Smooth muscle cell (in vitro differentiated cells): ENCODE data around the gene POLR2I. TPM values are rescaled to one million over a fixed set of nuclear protein-coding genes. Genes with fewer than 3 reads are reported as not detected.

Experiments
- DNase-seq: peaks from one replicate; lab custom pipeline; 2025; ENCODE audit not compliant: unreplicated experiment; lab: John Stamatoyannopoulos, UW
- H2AFZ ChIP-seq: fragments of 200-600 bp; sonication (generic); 2 replicates; pipeline ENCODE4 v1.6.0; 2016; ENCODE audit warnings: antibody characterized with exemption, low read depth, mild to moderate bottlenecking
- H3F3A ChIP-seq: fragments of 200-600 bp; sonication (generic); 2 replicates; pipeline ENCODE4 v1.6.0; 2017; ENCODE audit warnings: antibody characterized with exemption, low read depth
- H3K27ac ChIP-seq: fragments of 200-600 bp; sonication (generic); 2 replicates; pipeline ENCODE4 v1.5.1; 2016; ENCODE audit warnings: low read depth, mild to moderate bottlenecking
- H3K27me3 ChIP-seq: fragments of 200-600 bp; sonication (generic); 2 replicates; pipeline ENCODE4 v1.6.1; 2016; ENCODE audit warnings: low read depth, mild to moderate bottlenecking
- H3K36me3 ChIP-seq: fragments of 200-600 bp; sonication (generic); 2 replicates; pipeline ENCODE4 v1.5.1; 2016; ENCODE audit warnings: low read depth
- H3K4me1 ChIP-seq: fragments of 200-600 bp; sonication (generic); 2 replicates; pipeline ENCODE4 v1.5.1; 2016; ENCODE audit warnings: low read depth
- H3K4me2 ChIP-seq: fragments of 200-600 bp; sonication (generic); 2 replicates; pipeline ENCODE4 v1.6.0; 2016; ENCODE audit warnings: mild to moderate bottlenecking
- H3K4me3 ChIP-seq: fragments of 200-600 bp; sonication (generic); 2 replicates; pipeline ENCODE4 v1.5.1; 2016; ENCODE audit warnings: mild to moderate bottlenecking
- H3K79me2 ChIP-seq: fragments of 200-600 bp; sonication (generic); 2 replicates; pipeline ENCODE4 v1.6.0; 2016; ENCODE audit warnings: low read depth, mild to moderate bottlenecking
- H3K9ac ChIP-seq: fragments of 200-600 bp; sonication (generic); 2 replicates; pipeline ENCODE4 v1.6.0; 2016; ENCODE audit warnings: low read depth
- H3K9me3 ChIP-seq: fragments of 200-600 bp; sonication (generic); replicated peaks from 2 replicates; pipeline ENCODE4 v1.5.1; 2016; ENCODE audit warnings: low read depth
- H4K20me1 ChIP-seq: fragments of 200-600 bp; sonication (generic); 2 replicates; pipeline ENCODE4 v1.6.0; 2016; ENCODE audit warnings: low read depth
- WGBS: methylation state at CpG from one replicate; pipeline ENCODE4 v1.1.7; 2016; ENCODE audit warnings: low lambda C conversion rate; 5-methylcytosine and 5-hydroxymethylcytosine counted together
- polyA plus RNA-seq: library from polyadenylated mRNA; unstranded; fragments of >200 nt; fragmentation: Nextera tagmentation; extraction: Ambion mirVana; gene quantifications from 2 replicates; pipeline ENCODE4 v1.2.1, GENCODE V29; 2016
- total RNA-seq: library from RNA; depleted of rRNA; stranded (reverse); fragments of >200 nt; gene quantifications from 2 replicates; pipeline ENCODE4 v1.2.3, GENCODE V29; 2014
- TF ChIP-seq, protein P1 (sequence below): fragments of 200-600 bp; sonication (generic); IDR thresholded peaks from 2 replicates; pipeline ENCODE4 v1.5.1; 2017; ENCODE audit warnings: borderline replicate concordance, mild to moderate bottlenecking, antibody characterized with exemption; ENCODE audit not compliant: insufficient read depth, poor library complexity, severe bottlenecking

The POLR2I gene
- total and polyA plus RNA-seq, 2 experiments from 2014 or later, result 102 to 132 TPM

DNA sequence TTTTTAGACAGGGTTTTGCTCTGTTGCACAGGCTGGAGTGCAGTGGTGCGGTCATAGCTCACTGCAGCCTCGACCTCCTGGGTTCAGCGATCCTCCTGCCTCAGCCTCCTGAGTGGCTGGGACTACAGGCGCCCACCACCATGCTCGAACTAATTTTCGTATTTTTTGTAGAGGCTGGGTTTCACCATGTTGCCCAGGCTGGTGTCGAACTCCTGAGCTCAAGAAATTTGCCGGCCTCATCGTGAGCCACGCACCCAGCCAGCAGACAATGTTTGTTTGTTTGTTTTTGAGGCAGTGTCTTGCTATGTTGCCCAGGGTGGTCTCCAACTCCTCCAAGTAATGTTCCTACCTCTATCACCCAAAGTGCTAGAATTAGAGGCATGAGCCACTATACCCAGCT lies 38.5 kb upstream of the POLR2I start:
- no peaks in the 10 kb centered on the region for H3K79me2 ChIP-seq
- no peak overlapping the region for H2AFZ ChIP-seq
- H3K4me3 ChIP-seq, result no peak overlapping the region
- no peaks in the 10 kb centered on the region for H3K27me3 ChIP-seq
- no peak overlapping the region for H3K27ac ChIP-seq
- H3K9ac ChIP-seq, result no peak overlapping the region
- H3K9me3 ChIP-seq, result no peaks in the 10 kb centered on the region
- H3K4me1 ChIP-seq, result no peaks in the 10 kb centered on the region
- H3K4me2 ChIP-seq, result no peak overlapping the region
- no peak for DNase-seq
- H4K20me1 ChIP-seq, result peaks cover 35% of the 10 kb centered on the region
- no peaks in the 10 kb centered on the region for H3F3A ChIP-seq
- peaks cover under 1% of the 10 kb centered on the region for H3K36me3 ChIP-seq
- WGBS, result 97% methylated on average over 7 of the region's 10 CpGs
- TF ChIP-seq, protein P1, sequence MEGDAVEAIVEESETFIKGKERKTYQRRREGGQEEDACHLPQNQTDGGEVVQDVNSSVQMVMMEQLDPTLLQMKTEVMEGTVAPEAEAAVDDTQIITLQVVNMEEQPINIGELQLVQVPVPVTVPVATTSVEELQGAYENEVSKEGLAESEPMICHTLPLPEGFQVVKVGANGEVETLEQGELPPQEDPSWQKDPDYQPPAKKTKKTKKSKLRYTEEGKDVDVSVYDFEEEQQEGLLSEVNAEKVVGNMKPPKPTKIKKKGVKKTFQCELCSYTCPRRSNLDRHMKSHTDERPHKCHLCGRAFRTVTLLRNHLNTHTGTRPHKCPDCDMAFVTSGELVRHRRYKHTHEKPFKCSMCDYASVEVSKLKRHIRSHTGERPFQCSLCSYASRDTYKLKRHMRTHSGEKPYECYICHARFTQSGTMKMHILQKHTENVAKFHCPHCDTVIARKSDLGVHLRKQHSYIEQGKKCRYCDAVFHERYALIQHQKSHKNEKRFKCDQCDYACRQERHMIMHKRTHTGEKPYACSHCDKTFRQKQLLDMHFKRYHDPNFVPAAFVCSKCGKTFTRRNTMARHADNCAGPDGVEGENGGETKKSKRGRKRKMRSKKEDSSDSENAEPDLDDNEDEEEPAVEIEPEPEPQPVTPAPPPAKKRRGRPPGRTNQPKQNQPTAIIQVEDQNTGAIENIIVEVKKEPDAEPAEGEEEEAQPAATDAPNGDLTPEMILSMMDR, result no peak

DNA sequence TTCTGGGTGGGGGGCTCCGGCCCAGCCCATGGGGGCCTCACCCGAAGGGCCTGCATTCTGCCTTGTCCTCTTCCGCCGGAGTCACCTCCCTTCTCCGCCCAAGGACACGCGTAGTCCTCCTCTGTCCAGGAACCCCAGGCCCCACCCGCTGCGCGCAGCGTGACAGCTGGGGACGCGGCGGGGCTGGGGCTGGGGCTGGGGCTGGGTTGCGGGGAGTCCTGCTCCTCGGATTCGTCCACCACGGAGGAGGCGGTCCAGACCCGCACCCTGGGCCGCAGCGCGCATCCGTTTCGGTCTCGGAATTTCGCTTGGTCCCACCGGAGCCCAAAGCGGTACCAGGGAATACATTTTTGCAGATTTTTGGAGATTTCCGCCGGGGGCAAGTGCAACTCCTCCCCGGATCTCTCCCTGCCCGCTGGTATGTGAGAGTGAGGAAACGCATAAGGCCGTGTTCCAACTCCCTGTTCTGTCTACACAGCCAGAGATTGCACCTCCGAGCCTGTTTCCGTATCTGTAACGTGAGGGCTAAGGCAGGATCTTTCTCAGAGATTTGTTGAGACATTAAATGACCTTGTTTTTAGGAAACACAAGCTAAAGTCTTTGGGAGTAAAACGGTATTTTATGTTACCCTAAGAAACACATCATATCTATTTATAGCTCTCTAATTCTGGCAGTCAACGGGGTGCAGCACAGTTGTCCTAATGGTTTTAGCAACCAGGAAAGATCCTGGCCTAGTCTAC lies 37.8 kb upstream of the POLR2I start, which contains the start of gene COX7A1:
Gene COX7A1, minus strand, starts transcription at position 96 of the 740 bp plus-strand sequence. Its CDS starts 40 bp downstream, at position 56.
- H3K27ac ChIP-seq, result no peak within 1 kb of the TSS
- no peak within 1 kb of the TSS for H2AFZ ChIP-seq
- H3K79me2 ChIP-seq, result no peaks in the 10 kb centered on the region
- H3K4me2 ChIP-seq, result no peak within 1 kb of the TSS
- DNase-seq, result no peak
- no peak within 1 kb of the TSS for H3K9ac ChIP-seq
- peaks cover 40% of the 10 kb centered on the region for H4K20me1 ChIP-seq
- no peak within 1 kb of the TSS for H3K4me3 ChIP-seq
- no peaks in the 10 kb centered on the region for H3F3A ChIP-seq
- H3K4me1 ChIP-seq, result no peaks in the 10 kb centered on the region
- TF ChIP-seq, protein P1, result no peak
- no peaks in the 10 kb centered on the region for H3K9me3 ChIP-seq
- WGBS, result 91% methylated on average over 38 of the region's 40 CpGs
- H3K36me3 ChIP-seq, result peaks cover 6% of the 10 kb centered on the region
- no peaks in the 10 kb centered on the region for H3K27me3 ChIP-seq

DNA sequence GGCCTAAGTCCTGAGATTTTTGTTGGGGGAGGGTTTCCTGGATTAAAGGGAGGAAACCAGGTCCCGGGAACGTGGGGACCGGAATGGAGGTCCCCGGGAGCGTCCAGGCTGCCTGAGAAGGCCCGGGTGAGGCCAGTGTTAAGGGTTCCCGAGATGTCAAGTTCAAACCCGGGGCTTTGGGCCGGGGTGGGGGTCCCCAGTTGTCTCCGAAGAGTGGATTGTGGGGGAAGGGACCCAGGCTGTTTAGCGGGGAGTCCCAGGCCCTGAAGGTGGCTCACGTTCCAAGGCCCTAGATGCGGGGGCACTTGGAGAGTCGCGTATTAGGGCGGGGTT lies 37.3 kb upstream of the POLR2I start:
- H3K9ac ChIP-seq, result no peak overlapping the region

More for the DNA sequence above, 37.3 kb upstream of the POLR2I start:
- 97% methylated on average over 13 of the region's 16 CpGs for WGBS
- Histone ChIP-seq H3F3A (no peaks in the 10 kb centered on the region), H3K9me3 (no peaks in the 10 kb centered on the region), H3K27ac (no peak overlapping the region), H3K4me2 (no peak overlapping the region), H3K27me3 (no peaks in the 10 kb centered on the region), H3K79me2 (no peaks in the 10 kb centered on the region), H3K36me3 (peaks cover 6% of the 10 kb centered on the region), H3K4me3 (no peak overlapping the region), H4K20me1 (peaks cover 44% of the 10 kb centered on the region), H3K4me1 (no peaks in the 10 kb centered on the region), H2AFZ (no peak overlapping the region)
- no peak for DNase-seq
- TF ChIP-seq, protein P1, result no peak
